Measurements from ENCODE around the gene SLC12A6.

Gene SLC12A6

DNA sequence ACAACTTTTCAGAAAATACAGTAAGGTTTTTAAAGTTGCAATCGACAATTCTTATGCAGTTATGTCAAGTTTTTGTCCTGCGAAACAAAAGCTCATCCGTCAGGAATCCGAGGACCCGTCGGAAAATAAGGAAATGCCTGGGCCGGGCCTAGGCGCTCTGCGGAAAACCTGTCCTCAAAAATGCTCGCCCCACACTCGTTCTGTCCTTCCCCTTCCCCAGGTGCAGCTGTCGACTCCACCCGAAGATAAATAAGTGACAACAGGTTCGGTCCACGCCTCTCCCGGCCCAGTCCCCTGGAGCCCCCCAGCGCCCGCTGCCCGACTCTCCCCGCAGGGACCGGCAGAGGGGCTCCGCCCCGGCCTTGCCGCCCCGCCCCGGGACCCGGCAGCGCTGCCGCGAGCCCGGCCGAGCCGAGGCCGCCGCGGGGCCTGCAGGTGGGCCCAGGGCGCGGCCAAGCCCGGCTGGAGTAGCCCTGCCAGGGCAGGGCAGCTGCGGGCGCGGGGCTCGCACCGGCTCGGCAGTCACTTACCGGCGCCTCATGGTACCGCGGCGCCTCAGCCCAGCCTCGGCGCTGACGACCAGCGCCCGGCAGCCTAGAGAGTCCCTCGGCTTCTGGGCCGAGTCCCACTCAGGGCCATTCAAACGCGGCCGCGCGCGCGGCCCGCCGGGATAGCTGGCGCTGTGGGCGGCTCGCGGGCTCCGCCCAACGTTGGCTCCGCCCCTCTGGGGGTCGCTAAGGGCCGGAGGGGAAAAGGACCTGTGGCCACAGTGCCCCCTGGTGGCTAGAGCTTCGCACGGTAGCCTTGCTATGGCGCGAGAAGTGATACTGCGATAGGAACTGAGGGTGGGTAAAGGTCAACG lies 127.9 kb downstream of the SLC12A6 start, which contains the start of gene KATNBL1 (continued):
- TF ChIP-seq ZNF335 (tag by site-specific recombination; conservative IDR thresholded peaks at IDR 0.05) (peak; percentile 67), ZNF211 (tag by site-specific recombination; IDR thresholded peaks at IDR 0.05; ENCODE audit: low read depth) (no peak), ZSCAN30 (tag by site-specific recombination; IDR thresholded peaks at IDR 0.05) (0 out of 2 replicates have a peak, but pooled peaks have one; percentile 27), ZNF324 (tag by site-specific recombination; IDR thresholded peaks at IDR 0.05) (no peak), KLF9 (tag by site-specific recombination; IDR thresholded peaks at IDR 0.05; ENCODE audit: low read depth) (peak; percentile 69; the same call in 1 of the 2 replicates), ZNF239 (tag by site-specific recombination; IDR thresholded peaks at IDR 0.05) (no peak), ZNF169 (tag by site-specific recombination; IDR thresholded peaks at IDR 0.05) (no peak), ZNF629 (tag by site-specific recombination; IDR thresholded peaks at IDR 0.05) (peak; percentile 19; the same call in 1 of the 2 replicates), ZNF157 (tag by site-specific recombination; IDR thresholded peaks at IDR 0.05) (no peak), REPIN1 (tag by site-specific recombination; IDR thresholded peaks at IDR 0.05; ENCODE audit: low read depth) (no peak), ZNF624 (tag by site-specific recombination; IDR thresholded peaks at IDR 0.05) (no peak), ZNF837 (tag by site-specific recombination; IDR thresholded peaks at IDR 0.05) (no peak), SP3 (tag by site-specific recombination; IDR thresholded peaks at IDR 0.05) (peak; percentile 85), SETDB1 (IDR thresholded peaks at IDR 0.05; ENCODE audit: insufficient read length, low read length) (no peak), ZNF530 (tag by site-specific recombination; IDR thresholded peaks at IDR 0.05; ENCODE audit: low read depth) (no peak), ZEB2 (tag by site-specific recombination; IDR thresholded peaks at IDR 0.05) (no peak), GFI1B (tag by site-specific recombination; IDR thresholded peaks at IDR 0.05) (no peak), BCL11B (tag by site-specific recombination; IDR thresholded peaks at IDR 0.05; ENCODE audit: low read depth) (0 out of 2 replicates have a peak, but pooled peaks have one; percentile 32), ZNF394 (tag by site-specific recombination; IDR thresholded peaks at IDR 0.05; ENCODE audit: borderline replicate concordance) (no peak), ZNF10 (tag by site-specific recombination; IDR thresholded peaks at IDR 0.05) (no peak), ZBTB7A (tag by site-specific recombination; IDR thresholded peaks at IDR 0.05; ENCODE audit: low read depth) (no peak), ZNF112 (tag by site-specific recombination; IDR thresholded peaks at IDR 0.05) (no peak), EGR2 (tag by site-specific recombination; IDR thresholded peaks at IDR 0.05; ENCODE audit: low read depth) (peak; percentile 50; the same call in 1 of the 2 replicates), BCL11A (tag by site-specific recombination; IDR thresholded peaks at IDR 0.05; ENCODE audit: low read depth) (no peak), ZNF138 (tag by site-specific recombination; IDR thresholded peaks at IDR 0.05; ENCODE audit: borderline replicate concordance) (no peak), GLI4 (tag by site-specific recombination; IDR thresholded peaks at IDR 0.05) (no peak), ZNF140 (tag by site-specific recombination; IDR thresholded peaks at IDR 0.05) (no peak), KLF8 (tag by site-specific recombination; IDR thresholded peaks at IDR 0.05) (peak; percentile 87), ZBTB8A (tag by site-specific recombination; IDR thresholded peaks at IDR 0.05) (peak; percentile 87), ZSCAN5A (tag by site-specific recombination; IDR thresholded peaks at IDR 0.05) (no peak), ZNF292 (tag by site-specific recombination; IDR thresholded peaks at IDR 0.05; ENCODE audit: borderline replicate concordance, low read depth) (no peak), IKZF3 (tag by site-specific recombination; IDR thresholded peaks at IDR 0.05) (0 out of 2 replicates have a peak, but pooled peaks have one; percentile 20), ZNF645 (tag by site-specific recombination; IDR thresholded peaks at IDR 0.05) (no peak), PBX3 (CRISPR knock-in tag; IDR thresholded peaks at IDR 0.05) (no peak)
- TF ChIP-seq, protein P1, sequence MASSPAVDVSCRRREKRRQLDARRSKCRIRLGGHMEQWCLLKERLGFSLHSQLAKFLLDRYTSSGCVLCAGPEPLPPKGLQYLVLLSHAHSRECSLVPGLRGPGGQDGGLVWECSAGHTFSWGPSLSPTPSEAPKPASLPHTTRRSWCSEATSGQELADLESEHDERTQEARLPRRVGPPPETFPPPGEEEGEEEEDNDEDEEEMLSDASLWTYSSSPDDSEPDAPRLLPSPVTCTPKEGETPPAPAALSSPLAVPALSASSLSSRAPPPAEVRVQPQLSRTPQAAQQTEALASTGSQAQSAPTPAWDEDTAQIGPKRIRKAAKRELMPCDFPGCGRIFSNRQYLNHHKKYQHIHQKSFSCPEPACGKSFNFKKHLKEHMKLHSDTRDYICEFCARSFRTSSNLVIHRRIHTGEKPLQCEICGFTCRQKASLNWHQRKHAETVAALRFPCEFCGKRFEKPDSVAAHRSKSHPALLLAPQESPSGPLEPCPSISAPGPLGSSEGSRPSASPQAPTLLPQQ (tag by site-specific recombination; IDR thresholded peaks at IDR 0.05) = peak; percentile 92
